Panc1 (cell line): ENCODE results near the gene CRABP1. TPM values are rescaled to one million over a fixed set of nuclear protein-coding genes. Genes with fewer than 3 reads are reported as not detected.

Experiments used
- ATAC-seq: fragments of 200-7000 bp; cut with Tn5 transposase; 2 replicates; pipeline ENCODE4 v1.9.1; 2020; ENCODE audit warnings: mild to moderate bottlenecking, moderate library complexity
- BruUV-seq: library from RNA; stranded (reverse); fragments of 400-500 nt; replicated peaks from 2 replicates; lab custom pipeline; 2021; lab: Mats Ljungman, UMichigan
- CTCF ChIA-PET: fragments of 300-600 bp; sonication (Branson Sonifier 250); formaldehyde crosslinking; loops from one replicate; lab custom pipeline; 2022; ENCODE audit warnings: antibody characterized with exemption; lab: Charles Lee
- POLR2A ChIA-PET: fragments of 300-600 bp; sonication (Branson Sonifier 250); formaldehyde crosslinking; loops from one replicate; lab custom pipeline; 2022; ENCODE audit warnings: antibody characterized with exemption; lab: Charles Lee
- DNase-seq: peaks from one replicate; pipeline ENCODE4 v3.0.0-alpha.2; 2010; ENCODE audit warnings: low read depth, low spot score
- H3K27ac ChIP-seq: 2 replicates; pipeline ENCODE4 v1.5.1; 2011; ENCODE audit warnings: mild to moderate bottlenecking, low read length, inconsistent platforms
- H3K27me3 ChIP-seq: fragments of 200-500 bp; sonication (Bioruptor generic); 2 replicates; pipeline ENCODE4 v1.6.0; 2014; ENCODE audit warnings: low read length, inconsistent platforms; ENCODE audit not compliant: control insufficient read depth, insufficient read depth
- H3K36me3 ChIP-seq: fragments of 200-500 bp; sonication (Bioruptor generic); 2 replicates; pipeline ENCODE4 v1.5.1; 2014; ENCODE audit warnings: inconsistent platforms, mild to moderate bottlenecking, low read length, moderate library complexity; ENCODE audit not compliant: control insufficient read depth, insufficient read depth
- H3K4me1 ChIP-seq: 2 replicates; pipeline ENCODE4 v1.5.1; 2011; ENCODE audit warnings: inconsistent platforms, mild to moderate bottlenecking, low read length, moderate library complexity; ENCODE audit not compliant: control insufficient read depth, insufficient read depth
- H3K4me3 ChIP-seq, 2 experiments: 2 replicates each; pipeline ENCODE4 v1.5.1; 2011 to 2012; ENCODE audit warnings: low read depth in 2 of 2, low read length in 2 of 2, mild to moderate bottlenecking in 2 of 2, inconsistent platforms in 1 of 2, moderate library complexity in 1 of 2
- H3K9me3 ChIP-seq: fragments of 200-500 bp; sonication (Bioruptor generic); 2 replicates; pipeline ENCODE4 v1.5.1; 2014; ENCODE audit warnings: low read depth, mild to moderate bottlenecking, inconsistent platforms, low read length, moderate library complexity; ENCODE audit not compliant: control insufficient read depth, insufficient read depth
- CTCF ChIP-seq: fragments of 450-650 bp; IDR thresholded peaks from 2 replicates; pipeline ENCODE4 v1.5.1; 2017; ENCODE audit warnings: mild to moderate bottlenecking
- POLR2AphosphoS5 ChIP-seq: IDR thresholded peaks from 2 replicates; pipeline ENCODE4 v1.6.1; 2012; ENCODE audit warnings: mild to moderate bottlenecking, low read depth, low read length, moderate library complexity
- REST ChIP-seq, 2 experiments: IDR thresholded peaks; 2 replicates each; pipeline ENCODE4 v1.6.1; 2011 to 2012; ENCODE audit warnings: low read depth in 2 of 2, control low read depth in 1 of 2, low read length in 1 of 2, mild to moderate bottlenecking in 1 of 2, moderate library complexity in 1 of 2; ENCODE audit not compliant: insufficient read depth in 1 of 2
- SIN3A ChIP-seq: IDR thresholded peaks from 2 replicates; pipeline ENCODE4 v1.6.1; 2012; ENCODE audit warnings: low read depth, mild to moderate bottlenecking, low read length, moderate library complexity, borderline replicate concordance; ENCODE audit not compliant: insufficient read depth
- TCF7L2 ChIP-seq: IDR thresholded peaks from 2 replicates; pipeline ENCODE4 v1.6.1; 2011; ENCODE audit warnings: mild to moderate bottlenecking, low read depth, low read length, inconsistent platforms
- in situ Hi-C: cut with HindIII; loops from 2 replicates; pipeline ENCODE4 v1.10.0; 2016; ENCODE audit warnings: low sequenced_read_pairs, low pct_unique_long_range_greater_than_20kb
- intact Hi-C: fragments of 100-400 bp; cut with micrococcal nuclease; formaldehyde crosslinking; loops from one replicate; pipeline ENCODE4 v1.10.0; 2022; ENCODE audit not compliant: unreplicated experiment
- total RNA-seq: library from RNA; stranded (reverse); gene quantifications from one replicate; pipeline ENCODE4 v1.2.1, GENCODE V29; 2021; ENCODE audit not compliant: unreplicated experiment

The CRABP1 gene
- total RNA-seq, 1 experiment from 2014 or later = 6.7 TPM

GRCh38 chr15:78323693-78324092 is 16.5 kb upstream of the CRABP1 start:
- intact Hi-C loops = no loop called here
- ATAC-seq (no peak), DNase-seq (no peak)
- H3K9me3 ChIP-seq = no peaks in the 10 kb centered on the region
- H3K27ac ChIP-seq = no peak overlapping the region
- H3K27me3 ChIP-seq = no peaks in the 10 kb centered on the region
- BruUV-seq = no TSS peak
- in situ Hi-C loops = no loop called here
- POLR2A ChIA-PET = no interaction called here
- CTCF ChIA-PET = no interaction called here
- H3K4me1 ChIP-seq = peaks cover 7% of the 10 kb centered on the region
- TF ChIP-seq TCF7L2 (no peak), CTCF (no peak), REST (IDR thresholded peaks at IDR 0.05; ENCODE audit: insufficient read depth in 1 of 2, low read depth in 2 of 2, low read length in 1 of 2) (no peak), POLR2AphosphoS5 (no peak), SIN3A (no peak)
- no peak overlapping the region for H3K4me3 ChIP-seq
- no peaks in the 10 kb centered on the region for H3K36me3 ChIP-seq

- Histone ChIP-seq H3K36me3 (no peaks in the 10 kb centered on the region), H3K4me3 (no peak overlapping the region), H3K4me1 (peaks cover 7% of the 10 kb centered on the region), H3K27me3 (no peaks in the 10 kb centered on the region), H3K9me3 (no peaks in the 10 kb centered on the region), H3K27ac (no peak overlapping the region)
- ChIA-PET CTCF (interaction anchor here (0.5 kb wide), 1 partner anchor 211 kb away, joined by 3 read pairs; no protein-coding TSS in a partner anchor), POLR2A (no interaction called here)
- DNase-seq (no peak), ATAC-seq (no peak)
- TF ChIP-seq TCF7L2 = no peak
- no peak for TF ChIP-seq CTCF
- no peak for TF ChIP-seq SIN3A
- TF ChIP-seq REST (IDR thresholded peaks at IDR 0.05; ENCODE audit: insufficient read depth in 1 of 2, low read depth in 2 of 2, low read length in 1 of 2) = no peak
- TF ChIP-seq POLR2AphosphoS5 = no peak
- in situ Hi-C loops (no loop called here), intact Hi-C loops (no loop called here)
- BruUV-seq = no TSS peak
Observed at GRCh38 chr15:78324144-78324543, 16.0 kb upstream of the CRABP1 start.
